HG02798 (cell line): ENCODE data around the gene BCORL1.
A peak's percentile ranks its signal among the peaks of the same experiment; 100 is the strongest.

ENCODE experiments used
- ATAC-seq: cut with Tn5 transposase; IDR thresholded peaks from one replicate; pipeline ENCODE4 v1.9.1; 2021; ENCODE audit warnings: mild to moderate bottlenecking; ENCODE audit not compliant: unreplicated experiment, poor library complexity

Gene BCORL1

GRCh38 chrX:130085551-130086446 lies 103.4 kb downstream of the BCORL1 start:
- no peak for ATAC-seq

GRCh38 chrX:130086447-130087206 lies 104.2 kb downstream of the BCORL1 start:
- peak; percentile 43 for ATAC-seq

- no peak for ATAC-seq
Measured at GRCh38 chrX:130090364-130090763, 107.9 kb downstream of the BCORL1 start.

- ATAC-seq: peak; percentile 99
Measured at GRCh38 chrX:130091980-130092522, 109.6 kb downstream of the BCORL1 start.

GRCh38 chrX:130093271-130093670 lies 110.8 kb downstream of the BCORL1 start:
- no peak for ATAC-seq

- no peak for ATAC-seq
Measured at GRCh38 chrX:130094696-130095095, 112.3 kb downstream of the BCORL1 start.

GRCh38 chrX:130095249-130096030 lies 113.0 kb downstream of the BCORL1 start:
- ATAC-seq: no peak

GRCh38 chrX:130097507-130098209 lies 115.2 kb downstream of the BCORL1 start:
- no peak for ATAC-seq

GRCh38 chrX:130098210-130098552 lies 115.7 kb downstream of the BCORL1 start:
- ATAC-seq: no peak

GRCh38 chrX:130100180-130100579 lies 117.7 kb downstream of the BCORL1 start:
- ATAC-seq: no peak

GRCh38 chrX:130103605-130104004 lies 121.2 kb downstream of the BCORL1 start:
- ATAC-seq: no peak

- no peak for ATAC-seq
Measured at GRCh38 chrX:130105244-130105643, 122.8 kb downstream of the BCORL1 start.

GRCh38 chrX:130106071-130106470 lies 123.6 kb downstream of the BCORL1 start:
- no peak for ATAC-seq
